ENCODE measurements around the gene CXCR6.

DNA sequence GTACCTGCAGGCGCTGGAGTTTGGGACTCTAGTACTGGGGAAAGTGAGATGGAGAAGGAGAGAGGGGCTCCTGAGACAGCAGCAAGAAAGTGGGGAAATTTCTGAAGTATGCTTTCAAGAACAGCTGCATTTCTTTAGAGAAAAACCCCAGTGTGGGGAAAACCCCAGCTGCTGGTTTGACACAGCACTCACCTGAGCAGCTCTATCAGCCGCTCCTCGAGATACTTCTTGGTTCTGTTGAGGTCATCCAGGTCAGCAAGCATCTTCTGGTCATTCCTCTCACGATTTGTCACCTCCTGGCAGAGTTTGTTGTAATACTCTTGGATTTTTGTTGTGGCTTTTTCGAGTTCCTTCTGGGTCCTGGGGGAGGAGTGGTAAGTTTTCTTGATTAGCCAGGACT, 18.8 kb downstream of the CXCR6 start:
- TF ChIP-seq, protein P1, sequence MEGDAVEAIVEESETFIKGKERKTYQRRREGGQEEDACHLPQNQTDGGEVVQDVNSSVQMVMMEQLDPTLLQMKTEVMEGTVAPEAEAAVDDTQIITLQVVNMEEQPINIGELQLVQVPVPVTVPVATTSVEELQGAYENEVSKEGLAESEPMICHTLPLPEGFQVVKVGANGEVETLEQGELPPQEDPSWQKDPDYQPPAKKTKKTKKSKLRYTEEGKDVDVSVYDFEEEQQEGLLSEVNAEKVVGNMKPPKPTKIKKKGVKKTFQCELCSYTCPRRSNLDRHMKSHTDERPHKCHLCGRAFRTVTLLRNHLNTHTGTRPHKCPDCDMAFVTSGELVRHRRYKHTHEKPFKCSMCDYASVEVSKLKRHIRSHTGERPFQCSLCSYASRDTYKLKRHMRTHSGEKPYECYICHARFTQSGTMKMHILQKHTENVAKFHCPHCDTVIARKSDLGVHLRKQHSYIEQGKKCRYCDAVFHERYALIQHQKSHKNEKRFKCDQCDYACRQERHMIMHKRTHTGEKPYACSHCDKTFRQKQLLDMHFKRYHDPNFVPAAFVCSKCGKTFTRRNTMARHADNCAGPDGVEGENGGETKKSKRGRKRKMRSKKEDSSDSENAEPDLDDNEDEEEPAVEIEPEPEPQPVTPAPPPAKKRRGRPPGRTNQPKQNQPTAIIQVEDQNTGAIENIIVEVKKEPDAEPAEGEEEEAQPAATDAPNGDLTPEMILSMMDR (IDR thresholded peaks at IDR 0.05 in 4 of 5, conservative IDR thresholded peaks at IDR 0.05 in 1 of 5): no peak
- no peak for TF ChIP-seq POLR2A (IDR thresholded peaks at IDR 0.05)

All from gastrocnemius medialis (tissue), 4 donors.